ENCODE measurements around the gene SMYD5.

DNA sequence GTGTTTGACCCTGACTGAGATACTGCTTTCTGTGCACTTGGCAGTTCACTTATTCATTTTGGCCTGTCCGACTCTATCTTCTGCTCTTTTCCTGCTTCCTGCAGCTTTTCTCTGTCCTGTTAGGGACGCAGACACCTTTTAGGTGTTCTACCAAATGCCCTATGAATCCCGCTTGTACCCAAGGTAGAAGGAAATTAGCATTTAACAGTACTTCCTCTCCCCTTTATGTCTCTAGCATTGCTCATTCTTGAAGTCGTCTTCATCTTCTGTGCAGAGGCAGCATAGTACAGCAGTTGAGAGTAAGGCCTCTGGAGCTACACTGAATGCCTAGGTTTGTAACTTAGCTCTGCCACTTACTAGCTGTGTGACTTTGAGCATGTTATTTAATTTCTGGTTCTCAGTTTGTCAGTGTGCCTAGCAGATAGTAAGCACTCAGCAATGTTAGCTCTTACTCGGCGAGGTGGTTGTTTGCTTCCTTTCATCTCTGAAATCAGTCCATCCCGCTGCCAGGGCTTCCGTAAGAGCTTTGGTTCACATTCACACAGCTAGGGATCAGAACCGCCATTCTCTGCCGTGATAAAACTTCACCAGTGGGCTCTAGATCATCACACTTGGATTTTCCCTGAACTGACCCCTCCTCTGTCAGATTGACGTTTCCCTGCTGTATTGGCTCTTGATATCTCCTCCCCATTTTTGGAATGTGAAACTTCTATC is 21.4 kb downstream of the SMYD5 start:
- TF ChIP-seq POLR2A (IDR thresholded peaks at IDR 0.05), result no peak
- no peak for TF ChIP-seq CTCF (IDR thresholded peaks at IDR 0.05)
